Fibroblast of lung (primary cell): Measurements from ENCODE around the gene PARVG.

Experiments
- EZH2 ChIP-seq: IDR thresholded peaks from 2 replicates; pipeline ENCODE4 v1.5.1; 2012; ENCODE audit warnings: low read length, control low read depth, mild to moderate bottlenecking; ENCODE audit errors: missing control alignments
- TF ChIP-seq, protein P1 (sequence below), 2 donors: IDR thresholded peaks in 1 of 2; conservative IDR thresholded peaks in 1 of 2; 1 replicate in 1 of 2; 2 replicates in 1 of 2; pipeline ENCODE4 v1.5.1; 2011 to 2012; ENCODE audit warnings: low read length in 2 of 2, control low read depth in 1 of 2, inconsistent platforms in 1 of 2, low read depth in 1 of 2, mild to moderate bottlenecking in 1 of 2

DNA sequence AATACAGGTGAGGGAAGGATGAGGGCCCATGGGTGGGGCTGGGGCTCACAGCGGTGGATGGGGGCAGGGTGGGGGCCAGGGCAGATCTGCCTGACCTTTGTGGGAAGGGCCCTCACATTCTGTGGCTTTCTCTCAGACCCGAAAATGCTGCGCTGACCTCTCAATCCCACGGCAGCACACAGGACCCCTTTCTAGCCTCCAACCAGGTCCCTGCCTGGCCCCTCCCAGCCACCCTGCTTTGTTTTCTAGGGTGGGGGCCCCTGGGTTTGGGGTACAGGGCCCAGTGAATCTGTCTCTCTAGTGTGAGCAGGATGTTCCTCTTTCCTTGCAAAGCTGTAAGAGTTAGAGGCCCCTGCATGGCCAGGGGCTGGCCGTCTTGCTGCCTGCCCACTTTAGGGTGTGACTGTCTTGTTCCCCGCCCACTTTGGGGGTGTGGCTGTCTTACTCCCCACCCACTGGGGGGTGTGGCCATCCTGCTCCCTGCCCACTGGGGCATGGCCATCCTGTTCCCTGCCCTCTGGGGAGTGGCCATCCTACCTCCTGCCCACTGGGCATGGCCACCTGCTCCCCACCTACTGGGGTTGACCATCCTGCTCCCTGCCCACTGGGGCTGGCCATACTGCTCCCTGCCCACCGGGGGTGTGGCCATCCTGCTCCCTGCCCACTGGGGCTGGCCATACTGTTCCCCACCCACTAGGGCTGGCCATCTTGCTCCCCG is 11.5 kb downstream of the PARVG start:
- TF ChIP-seq, protein P1, sequence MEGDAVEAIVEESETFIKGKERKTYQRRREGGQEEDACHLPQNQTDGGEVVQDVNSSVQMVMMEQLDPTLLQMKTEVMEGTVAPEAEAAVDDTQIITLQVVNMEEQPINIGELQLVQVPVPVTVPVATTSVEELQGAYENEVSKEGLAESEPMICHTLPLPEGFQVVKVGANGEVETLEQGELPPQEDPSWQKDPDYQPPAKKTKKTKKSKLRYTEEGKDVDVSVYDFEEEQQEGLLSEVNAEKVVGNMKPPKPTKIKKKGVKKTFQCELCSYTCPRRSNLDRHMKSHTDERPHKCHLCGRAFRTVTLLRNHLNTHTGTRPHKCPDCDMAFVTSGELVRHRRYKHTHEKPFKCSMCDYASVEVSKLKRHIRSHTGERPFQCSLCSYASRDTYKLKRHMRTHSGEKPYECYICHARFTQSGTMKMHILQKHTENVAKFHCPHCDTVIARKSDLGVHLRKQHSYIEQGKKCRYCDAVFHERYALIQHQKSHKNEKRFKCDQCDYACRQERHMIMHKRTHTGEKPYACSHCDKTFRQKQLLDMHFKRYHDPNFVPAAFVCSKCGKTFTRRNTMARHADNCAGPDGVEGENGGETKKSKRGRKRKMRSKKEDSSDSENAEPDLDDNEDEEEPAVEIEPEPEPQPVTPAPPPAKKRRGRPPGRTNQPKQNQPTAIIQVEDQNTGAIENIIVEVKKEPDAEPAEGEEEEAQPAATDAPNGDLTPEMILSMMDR (conservative IDR thresholded peaks at IDR 0.05 in 1 of 2, IDR thresholded peaks at IDR 0.05 in 1 of 2; ENCODE audit: low read depth in 1 of 2, low read length in 2 of 2): no peak
- no peak for TF ChIP-seq EZH2
